Testis (tissue), 3 donors: ENCODE measurements around the gene ATL2. TPM values are rescaled to one million over a fixed set of nuclear protein-coding genes. Genes with fewer than 3 reads are reported as not detected.

Experiments used
- DNase-seq: peaks from one replicate; pipeline ENCODE4 v3.0.0-alpha.2; 2019
- H3K27ac ChIP-seq, 2 donors: fragments of 200-600 bp; sonication (generic); one replicate each; pipeline ENCODE4 v1.5.1; 2019
- H3K27me3 ChIP-seq: fragments of 200-600 bp; sonication (generic); one replicate; pipeline ENCODE4 v1.5.1; 2019
- H3K36me3 ChIP-seq: fragments of 200-600 bp; sonication (generic); one replicate; pipeline ENCODE4 v1.5.1; 2017; ENCODE audit warnings: low read depth; ENCODE audit errors: missing control alignments
- H3K4me1 ChIP-seq: fragments of 200-600 bp; sonication (generic); one replicate; pipeline ENCODE4 v1.5.1; 2019
- H3K4me3 ChIP-seq, 2 donors: fragments of 200-600 bp; sonication (generic); one replicate each; pipeline ENCODE4 v1.5.1; 2017 to 2019
- H3K9me3 ChIP-seq: fragments of 200-600 bp; sonication (generic); one replicate; pipeline ENCODE4 v1.5.1; 2017
- POLR2A ChIP-seq: fragments of 450-650 bp; IDR thresholded peaks from one replicate; pipeline ENCODE4 v1.6.1; 2017; ENCODE audit warnings: antibody characterized with exemption, mild to moderate bottlenecking, moderate library complexity
- WGBS, 2 donors: methylation state at CpG; one replicate each; pipeline ENCODE4 v1.1.5; 2018; 5-methylcytosine and 5-hydroxymethylcytosine counted together
- intact Hi-C: fragments of 100-400 bp; cut with DNase I; formaldehyde crosslinking; loops from one replicate; pipeline ENCODE4 v1.15.1; 2023; ENCODE audit warnings: low total_unique reads
- polyA plus RNA-seq: library from polyadenylated mRNA; stranded (reverse); fragments of 350-450 nt; fragmentation: Illumina TruSeq; extraction: RNeasy Lipid Tissue Mini Kit (QIAGEN cat#74804); gene quantifications from one replicate; pipeline ENCODE4 v1.2.3, GENCODE V29; 2014; ENCODE audit warnings: low read depth, low replicate concordance; ENCODE audit not compliant: insufficient read depth
- total RNA-seq, 2 donors: library from RNA; depleted of rRNA; stranded (reverse); fragments of >200 nt; gene quantifications; one replicate each; pipeline ENCODE4 v1.2.3, GENCODE V29; 2016
- TF ChIP-seq, protein P1 (sequence below), 3 experiments: fragments of 450-650 bp in 2 of 3; fragments of 200-600 bp in 1 of 3; sonication (generic) in 1 of 3; IDR thresholded peaks; one replicate each; pipeline ENCODE4 v1.5.1; 2016 to 2019; ENCODE audit warnings: antibody characterized with exemption in 3 of 3, mild to moderate bottlenecking in 2 of 3, moderate library complexity in 1 of 3

The ATL2 gene
- total and polyA plus RNA-seq, 3 donors from 2014 or later, result 38.8 to 96.3 (median 80.9) TPM

DNA sequence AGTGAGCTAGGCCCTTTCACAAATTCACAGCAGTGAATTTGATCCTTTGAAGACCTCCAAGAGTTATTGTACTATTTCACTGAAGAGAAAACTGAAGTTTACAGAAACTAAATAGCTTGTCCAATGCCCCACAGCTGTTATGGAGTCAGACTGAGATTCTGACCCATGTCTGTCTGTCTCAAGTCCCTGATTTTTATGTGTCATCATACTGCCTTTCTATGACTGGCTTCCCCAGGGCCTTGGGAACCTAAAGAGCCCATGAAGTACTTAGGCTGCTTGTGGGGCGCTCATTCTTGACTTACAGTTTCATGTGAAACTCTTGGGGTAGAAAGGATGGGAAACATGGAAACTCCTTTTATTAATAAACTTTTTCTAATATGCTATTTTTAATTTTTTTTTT, 107.7 kb downstream of the ATL2 start:
- intact Hi-C loops, result no loop called here
- Histone ChIP-seq H3K4me3 (no peak overlapping the region), H3K4me1 (peaks cover 10% of the 10 kb centered on the region), H3K27me3 (no peaks in the 10 kb centered on the region), H3K9me3 (no peaks in the 10 kb centered on the region), H3K36me3 (no peaks in the 10 kb centered on the region), H3K27ac (no peak overlapping the region)
- no peak for DNase-seq
- 91 to 95% methylated on average over 1 of the region's 1 CpG for WGBS, 2 donors
- no peak for TF ChIP-seq POLR2A
- TF ChIP-seq, protein P1, sequence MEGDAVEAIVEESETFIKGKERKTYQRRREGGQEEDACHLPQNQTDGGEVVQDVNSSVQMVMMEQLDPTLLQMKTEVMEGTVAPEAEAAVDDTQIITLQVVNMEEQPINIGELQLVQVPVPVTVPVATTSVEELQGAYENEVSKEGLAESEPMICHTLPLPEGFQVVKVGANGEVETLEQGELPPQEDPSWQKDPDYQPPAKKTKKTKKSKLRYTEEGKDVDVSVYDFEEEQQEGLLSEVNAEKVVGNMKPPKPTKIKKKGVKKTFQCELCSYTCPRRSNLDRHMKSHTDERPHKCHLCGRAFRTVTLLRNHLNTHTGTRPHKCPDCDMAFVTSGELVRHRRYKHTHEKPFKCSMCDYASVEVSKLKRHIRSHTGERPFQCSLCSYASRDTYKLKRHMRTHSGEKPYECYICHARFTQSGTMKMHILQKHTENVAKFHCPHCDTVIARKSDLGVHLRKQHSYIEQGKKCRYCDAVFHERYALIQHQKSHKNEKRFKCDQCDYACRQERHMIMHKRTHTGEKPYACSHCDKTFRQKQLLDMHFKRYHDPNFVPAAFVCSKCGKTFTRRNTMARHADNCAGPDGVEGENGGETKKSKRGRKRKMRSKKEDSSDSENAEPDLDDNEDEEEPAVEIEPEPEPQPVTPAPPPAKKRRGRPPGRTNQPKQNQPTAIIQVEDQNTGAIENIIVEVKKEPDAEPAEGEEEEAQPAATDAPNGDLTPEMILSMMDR (IDR thresholded peaks at IDR 0.05), result no peak

DNA sequence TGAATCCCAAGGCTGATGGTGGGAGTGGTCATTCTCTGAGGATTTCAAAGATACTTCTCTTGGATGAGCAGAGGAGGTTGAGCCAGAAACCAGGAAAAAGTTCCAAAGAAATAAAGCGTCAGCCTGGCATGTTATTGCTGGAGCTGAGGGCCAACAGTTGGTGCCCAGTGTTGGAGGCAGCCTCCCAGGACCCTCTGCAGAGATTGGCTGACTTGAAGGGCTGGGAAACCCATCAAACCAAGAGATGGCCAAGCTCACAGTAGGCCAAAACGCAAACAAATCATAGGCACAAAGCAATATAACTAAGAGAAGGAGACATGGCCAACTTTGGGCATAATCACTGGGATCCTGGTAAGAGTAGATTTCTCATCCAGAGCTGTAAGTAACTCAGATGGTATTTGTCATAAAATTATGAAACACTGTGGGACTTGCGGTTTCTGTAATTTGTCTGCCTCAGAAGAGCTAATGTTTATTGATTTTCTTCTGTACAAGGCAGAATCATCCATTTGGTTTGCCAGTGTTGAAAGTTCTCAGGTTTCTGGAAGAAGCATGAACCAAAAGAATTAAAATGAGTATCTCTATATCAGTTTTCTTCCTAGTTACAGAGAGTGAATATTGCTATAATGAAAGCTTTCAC, 108.3 kb downstream of the ATL2 start:
- H3K9me3 ChIP-seq, result no peaks in the 10 kb centered on the region
- no peak overlapping the region for H3K27ac ChIP-seq
- H3K4me3 ChIP-seq, result no peak overlapping the region
- H3K4me1 ChIP-seq, result peaks cover 14% of the 10 kb centered on the region
- intact Hi-C loops, result no loop called here
- DNase-seq, result no peak
- TF ChIP-seq, protein P1 (IDR thresholded peaks at IDR 0.05), result no peak
- TF ChIP-seq POLR2A, result no peak
- no peaks in the 10 kb centered on the region for H3K27me3 ChIP-seq
- 96% methylated on average over 3 of the region's 3 CpGs for WGBS, 2 donors
- H3K36me3 ChIP-seq, result no peaks in the 10 kb centered on the region

DNA sequence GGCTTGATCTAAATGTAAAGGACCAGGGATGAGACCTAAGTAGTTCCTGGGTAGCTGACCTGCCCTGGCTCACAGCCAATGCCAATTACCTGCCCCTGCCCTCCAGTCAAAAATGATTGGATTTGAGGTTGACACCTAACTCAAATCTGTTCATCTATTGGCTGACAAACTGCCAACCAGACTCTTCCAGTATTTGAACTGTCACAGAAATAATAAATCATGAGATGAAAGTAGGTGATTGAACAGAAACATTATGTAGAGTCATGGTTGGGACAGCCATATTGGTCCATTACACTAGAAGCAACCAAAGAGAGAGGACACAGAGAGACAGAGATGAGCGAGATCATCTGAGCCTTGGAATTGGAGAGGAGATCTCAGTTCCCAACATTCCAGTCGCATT, 109.1 kb downstream of the ATL2 start:
- H3K4me3 ChIP-seq, result no peak overlapping the region
- intact Hi-C loops, result no loop called here
- TF ChIP-seq, protein P1 (IDR thresholded peaks at IDR 0.05), result no peak
- TF ChIP-seq POLR2A, result no peak
- no peaks in the 10 kb centered on the region for H3K9me3 ChIP-seq
- H3K36me3 ChIP-seq, result no peaks in the 10 kb centered on the region
- no peak for DNase-seq
- peaks cover 14% of the 10 kb centered on the region for H3K4me1 ChIP-seq
- H3K27me3 ChIP-seq, result no peaks in the 10 kb centered on the region
- no peak overlapping the region for H3K27ac ChIP-seq
- 86 to 97% methylated on average over 2 of the region's 2 CpGs for WGBS, 2 donors

DNA sequence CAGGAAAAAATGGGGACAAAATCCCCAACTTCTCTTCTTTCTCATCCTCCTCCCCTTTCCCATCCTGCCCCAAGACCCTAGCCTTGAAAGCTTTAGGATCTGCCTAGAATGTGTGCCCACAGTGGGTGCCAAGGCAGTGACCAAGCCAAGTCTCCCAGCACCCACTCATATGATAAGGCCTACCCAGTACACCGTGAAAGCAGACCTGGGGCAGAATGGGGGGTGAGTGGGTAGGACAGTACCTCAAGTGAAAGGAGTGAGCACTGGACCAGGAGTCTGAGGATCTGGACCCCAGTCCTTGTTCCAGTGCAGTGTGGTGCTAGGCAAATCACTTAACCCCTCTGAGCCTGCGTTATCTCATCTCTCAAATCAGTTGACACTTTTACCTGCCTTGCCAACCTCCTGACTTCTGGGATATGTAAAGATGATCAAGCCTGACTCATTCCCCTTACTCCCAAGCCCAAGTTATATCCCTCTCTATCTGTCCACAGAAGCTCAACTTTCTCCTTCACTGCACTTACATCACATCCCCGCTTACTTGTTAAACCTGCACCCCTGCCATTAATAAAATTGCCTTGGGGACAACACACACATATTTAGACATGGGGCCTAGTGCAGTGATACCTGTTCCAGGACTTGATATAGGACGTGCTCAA, 109.7 kb downstream of the ATL2 start:
- Histone ChIP-seq H3K27ac (no peak overlapping the region), H3K36me3 (no peaks in the 10 kb centered on the region), H3K9me3 (no peaks in the 10 kb centered on the region), H3K4me1 (peaks cover 14% of the 10 kb centered on the region), H3K27me3 (no peaks in the 10 kb centered on the region), H3K4me3 (no peak overlapping the region)
- 93 to 100% methylated on average over 4 of the region's 4 CpGs for WGBS, 2 donors
- DNase-seq, result no peak
- no peak for TF ChIP-seq POLR2A
- TF ChIP-seq, protein P1 (IDR thresholded peaks at IDR 0.05), result no peak
- intact Hi-C loops, result no loop called here
